NCI-H510A treated with DMSO at 0.1 percent for 48 hours (cell line): Measurements from ENCODE around the gene SAP25.
"Not testable (repeated sequence)": the region's sequence is repeated elsewhere in the genome, so short reads cannot be mapped to it uniquely, and the experiment has no call there.

ENCODE experiments used
- DNase-seq: peaks from one replicate; lab custom pipeline; 2025; lab: John Stamatoyannopoulos, UW

The SAP25 gene

GRCh38 chr7:100535982-100536381 lies 37.7 kb downstream of the SAP25 start:
- DNase-seq: not testable (repeated sequence)

- DNase-seq: no peak
These were observed 41.3 kb downstream of the SAP25 start for GRCh38 chr7:100532165-100533022.

- not testable (repeated sequence) for DNase-seq
These were observed 45.4 kb downstream of the SAP25 start for GRCh38 chr7:100528108-100528866.

GRCh38 chr7:100523192-100523591 lies 50.5 kb downstream of the SAP25 start:
- not testable (repeated sequence) for DNase-seq
